Urinary bladder (tissue), 4 donors: Measurements from ENCODE around the gene IRF2BP2. TPM values are rescaled to one million over a fixed set of nuclear protein-coding genes. Genes with fewer than 3 reads are reported as not detected.

Source experiments
- DNase-seq: peaks from one replicate; pipeline ENCODE4 v3.0.0-alpha.2; 2015; ENCODE audit errors: extremely low spot score
- H3K27ac ChIP-seq: one replicate; pipeline ENCODE4 v1.5.1; 2013; ENCODE audit warnings: low read depth, mild to moderate bottlenecking, moderate library complexity
- H3K36me3 ChIP-seq: one replicate; pipeline ENCODE4 v1.6.1; 2013; ENCODE audit warnings: mild to moderate bottlenecking, moderate library complexity; ENCODE audit not compliant: insufficient read depth
- H3K4me1 ChIP-seq: one replicate; pipeline ENCODE4 v1.6.1; 2013; ENCODE audit warnings: mild to moderate bottlenecking, moderate library complexity; ENCODE audit not compliant: insufficient read depth
- H3K4me3 ChIP-seq: one replicate; pipeline ENCODE4 v1.5.1; 2013; ENCODE audit warnings: low read depth, low read length
- WGBS: extraction: QIAGEN DNeasy Blood & Tissue Kit; methylation state at CpG from one replicate; pipeline ENCODE4 v1.1.7; 2013; 5-methylcytosine and 5-hydroxymethylcytosine counted together
- polyA plus RNA-seq: library from polyadenylated mRNA; stranded (reverse); fragments of 200-250 nt; gene quantifications from one replicate; pipeline ENCODE4 v1.2.3, GENCODE V29; 2013
- total RNA-seq: library from RNA; depleted of rRNA; stranded (reverse); fragments of >200 nt; gene quantifications from one replicate; pipeline ENCODE4 v1.2.3, GENCODE V29; 2014
- donor health status: healthy with polysubstance abuse.
- donor health status: healthy.

IRF2BP2 gene
- total RNA-seq (137 TPM), polyA plus RNA-seq (137 TPM)

GRCh38 chr1:234610061-234610665 lies at the start of gene IRF2BP2:
Gene IRF2BP2 (minus strand): TSS chr1:234610178. CDS start chr1:234609494, 684 bp downstream.
- peak; percentile 66 for DNase-seq
- Histone ChIP-seq H3K4me1 (no peaks in the 10 kb centered on the region), H3K27ac (peak within 1 kb of the TSS; percentile 98), H3K4me3 (peak within 1 kb of the TSS; percentile 99), H3K36me3 (no peaks in the 10 kb centered on the region)
- WGBS = under 1% methylated on average over 61 of the region's 62 CpGs

GRCh38 chr1:234659538-234659937 lies 49.6 kb upstream of the IRF2BP2 start:
- Histone ChIP-seq H3K27ac (no peak overlapping the region), H3K4me1 (no peaks in the 10 kb centered on the region), H3K4me3 (no peak overlapping the region), H3K36me3 (no peaks in the 10 kb centered on the region)
- DNase-seq = no peak
- WGBS = 90% methylated on average over 9 of the region's 9 CpGs

GRCh38 chr1:234658138-234658537 lies 48.2 kb upstream of the IRF2BP2 start:
- WGBS = 89% methylated on average over 3 of the region's 3 CpGs
- Histone ChIP-seq H3K27ac (no peak overlapping the region), H3K36me3 (no peaks in the 10 kb centered on the region), H3K4me1 (no peaks in the 10 kb centered on the region), H3K4me3 (no peak overlapping the region)
- DNase-seq = no peak

GRCh38 chr1:234656944-234657654 lies 47.1 kb upstream of the IRF2BP2 start:
- WGBS = 72% methylated on average over 12 of the region's 12 CpGs
- H3K4me3 ChIP-seq = no peak overlapping the region
- no peaks in the 10 kb centered on the region for H3K4me1 ChIP-seq
- no peak overlapping the region for H3K27ac ChIP-seq
- no peaks in the 10 kb centered on the region for H3K36me3 ChIP-seq
- DNase-seq = peak; percentile 48

GRCh38 chr1:234656070-234656895 lies 46.3 kb upstream of the IRF2BP2 start:
- H3K36me3 ChIP-seq = no peaks in the 10 kb centered on the region
- no peaks in the 10 kb centered on the region for H3K4me1 ChIP-seq
- DNase-seq = no peak
- WGBS = 87% methylated on average over 17 of the region's 17 CpGs
- no peak overlapping the region for H3K27ac ChIP-seq
- H3K4me3 ChIP-seq = no peak overlapping the region

GRCh38 chr1:234655328-234656069 lies 45.5 kb upstream of the IRF2BP2 start:
- no peaks in the 10 kb centered on the region for H3K36me3 ChIP-seq
- DNase-seq = no peak
- 80% methylated on average over 8 of the region's 8 CpGs for WGBS
- H3K4me1 ChIP-seq = no peaks in the 10 kb centered on the region
- H3K4me3 ChIP-seq = no peak overlapping the region
- no peak overlapping the region for H3K27ac ChIP-seq

- H3K4me3 ChIP-seq = no peak overlapping the region
- no peak for DNase-seq
- H3K27ac ChIP-seq = no peak overlapping the region
- WGBS = 95% methylated on average over 3 of the region's 3 CpGs
- H3K4me1 ChIP-seq = no peaks in the 10 kb centered on the region
- no peaks in the 10 kb centered on the region for H3K36me3 ChIP-seq
Measured at GRCh38 chr1:234654002-234654733, 44.2 kb upstream of the IRF2BP2 start.

GRCh38 chr1:234649432-234650081 lies 39.6 kb upstream of the IRF2BP2 start:
- Histone ChIP-seq H3K4me1 (no peaks in the 10 kb centered on the region), H3K27ac (no peak overlapping the region), H3K36me3 (no peaks in the 10 kb centered on the region), H3K4me3 (no peak overlapping the region)
- DNase-seq = no peak
- 83% methylated on average over 3 of the region's 3 CpGs for WGBS

- 94% methylated on average over 2 of the region's 2 CpGs for WGBS
- DNase-seq = no peak
- no peaks in the 10 kb centered on the region for H3K4me1 ChIP-seq
- H3K36me3 ChIP-seq = no peaks in the 10 kb centered on the region
- H3K27ac ChIP-seq = no peak overlapping the region
- H3K4me3 ChIP-seq = no peak overlapping the region
Measured at GRCh38 chr1:234647758-234648157, 37.8 kb upstream of the IRF2BP2 start.

GRCh38 chr1:234647245-234647644 lies 37.3 kb upstream of the IRF2BP2 start:
- H3K4me3 ChIP-seq = no peak overlapping the region
- WGBS = 93% methylated on average over 3 of the region's 3 CpGs
- no peaks in the 10 kb centered on the region for H3K4me1 ChIP-seq
- H3K27ac ChIP-seq = no peak overlapping the region
- H3K36me3 ChIP-seq = no peaks in the 10 kb centered on the region
- no peak for DNase-seq

- H3K36me3 ChIP-seq = no peaks in the 10 kb centered on the region
- H3K4me1 ChIP-seq = no peaks in the 10 kb centered on the region
- DNase-seq = no peak
- H3K27ac ChIP-seq = no peak overlapping the region
- 87% methylated on average over 2 of the region's 2 CpGs for WGBS
- no peak overlapping the region for H3K4me3 ChIP-seq
Measured at GRCh38 chr1:234645964-234646363, 36.0 kb upstream of the IRF2BP2 start.

GRCh38 chr1:234645474-234645953 lies 35.5 kb upstream of the IRF2BP2 start:
- Histone ChIP-seq H3K36me3 (no peaks in the 10 kb centered on the region), H3K27ac (peak overlapping the region; percentile 2), H3K4me1 (no peaks in the 10 kb centered on the region), H3K4me3 (no peak overlapping the region)
- WGBS = 73% methylated on average over 1 of the region's 1 CpG
- no peak for DNase-seq
